Activated CD4-positive, alpha-beta T cell treated with anti-CD3 and anti-CD28 coated beads, Interleukin-2, amount 50 U/mL, for 24 hours (primary cell): ENCODE results near the gene TMEM131L.
"Not testable (repeated sequence)": the region's sequence is repeated elsewhere in the genome, so short reads cannot be mapped to it uniquely, and the experiment has no call there.

ENCODE experiments used
- DNase-seq, 2 donors: peaks; one replicate each; pipeline ENCODE4 v3.0.0-alpha.2; 2020; ENCODE audit warnings: low read depth in 1 of 2, low spot score in 1 of 2

Gene TMEM131L

DNA sequence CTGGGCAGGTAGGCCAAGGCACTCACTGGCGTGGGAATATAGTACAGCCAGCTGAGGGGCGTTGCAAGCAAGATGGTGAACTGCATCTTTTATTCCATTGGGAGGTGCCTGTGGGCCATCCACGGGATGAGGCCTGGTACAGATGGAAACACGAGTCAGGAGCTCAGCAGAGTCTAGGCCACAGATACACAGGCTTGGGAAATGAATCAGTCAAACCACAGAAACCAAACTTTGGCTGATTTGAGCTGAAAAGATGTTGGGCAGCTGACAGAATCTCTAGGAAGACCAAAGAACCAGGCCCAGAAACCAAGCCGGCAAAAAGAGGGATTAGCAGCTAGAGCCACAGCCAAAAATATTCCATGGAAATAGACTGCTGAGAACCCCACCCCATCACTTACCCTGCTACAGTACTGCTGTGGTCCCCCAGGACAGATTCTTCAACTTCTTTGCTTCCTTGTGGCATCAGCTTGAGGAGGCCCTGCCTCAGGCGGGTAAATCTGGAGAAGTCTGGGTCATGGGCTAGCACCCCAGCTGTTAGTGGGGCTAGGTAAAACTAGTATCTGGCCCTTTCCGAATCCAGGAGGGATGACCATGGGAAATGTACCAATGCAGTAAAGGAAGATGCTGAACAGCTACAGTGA, 75.4 kb downstream of the TMEM131L start:
- no peak for DNase-seq

DNA sequence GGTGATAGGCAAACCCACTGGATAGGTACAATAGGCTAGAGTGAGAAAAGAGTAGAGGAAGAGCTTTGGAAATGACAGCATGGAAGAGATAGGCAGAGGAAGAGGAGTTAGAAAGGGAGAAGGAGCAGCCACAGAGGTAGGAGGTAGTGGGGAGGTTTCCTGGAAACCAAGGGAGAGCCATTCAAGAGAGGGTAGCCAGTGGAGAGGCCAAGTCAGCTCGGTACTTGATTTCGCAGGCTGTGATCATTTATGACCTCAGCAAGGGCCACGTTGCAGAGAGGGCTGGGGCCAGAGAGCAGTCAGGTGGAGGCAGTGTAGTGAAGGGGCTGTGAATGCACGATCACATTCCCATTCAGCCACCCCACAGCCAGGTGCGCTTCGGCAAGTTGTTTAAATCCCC, 76.0 kb downstream of the TMEM131L start:
- DNase-seq, result no peak

DNA sequence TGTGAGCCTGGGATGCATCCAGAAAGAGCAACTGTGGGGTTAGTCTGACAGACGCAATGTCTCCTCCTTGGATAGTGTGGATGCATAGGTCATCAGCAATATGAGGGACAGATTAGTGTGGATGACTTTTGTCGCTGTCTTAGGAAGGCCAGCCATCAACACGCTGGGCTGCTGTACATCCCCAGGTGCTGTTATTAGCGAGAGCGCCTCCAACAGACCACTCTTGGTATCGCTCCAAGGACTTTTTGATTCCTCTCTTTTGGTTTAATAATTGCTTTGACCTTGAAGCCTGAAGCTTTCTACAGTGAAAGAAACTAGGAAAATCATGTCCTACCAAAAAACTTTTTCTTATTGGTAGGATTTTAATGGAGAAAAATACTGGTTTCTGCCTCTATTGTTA, 76.7 kb downstream of the TMEM131L start:
- no peak for DNase-seq

- DNase-seq, result no peak
Measured at GRCh38 chr4:153543351-153543750, 77.2 kb downstream of the TMEM131L start.

DNA sequence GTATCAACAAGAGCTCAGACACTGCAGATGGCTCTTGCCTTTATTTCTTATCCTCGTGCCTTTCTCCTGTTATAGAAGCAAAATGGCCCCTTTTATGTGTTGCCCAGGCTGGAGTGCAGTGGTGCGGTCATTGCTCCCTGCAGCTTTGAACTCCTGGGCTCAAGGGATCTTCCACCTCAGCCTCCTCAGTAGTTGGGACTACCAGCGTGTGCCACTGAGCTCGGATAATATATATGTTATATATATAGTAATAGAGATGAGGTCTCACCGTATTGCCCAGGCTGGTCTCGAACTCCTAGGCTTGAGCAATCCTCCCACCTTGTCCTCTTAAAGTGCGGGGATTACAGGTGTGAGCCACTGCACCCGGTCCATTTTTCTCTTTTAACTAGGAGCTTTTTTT, 79.7 kb downstream of the TMEM131L start:
- no peak for DNase-seq

- no peak for DNase-seq
Measured at GRCh38 chr4:153546280-153546679, 80.1 kb downstream of the TMEM131L start.

DNA sequence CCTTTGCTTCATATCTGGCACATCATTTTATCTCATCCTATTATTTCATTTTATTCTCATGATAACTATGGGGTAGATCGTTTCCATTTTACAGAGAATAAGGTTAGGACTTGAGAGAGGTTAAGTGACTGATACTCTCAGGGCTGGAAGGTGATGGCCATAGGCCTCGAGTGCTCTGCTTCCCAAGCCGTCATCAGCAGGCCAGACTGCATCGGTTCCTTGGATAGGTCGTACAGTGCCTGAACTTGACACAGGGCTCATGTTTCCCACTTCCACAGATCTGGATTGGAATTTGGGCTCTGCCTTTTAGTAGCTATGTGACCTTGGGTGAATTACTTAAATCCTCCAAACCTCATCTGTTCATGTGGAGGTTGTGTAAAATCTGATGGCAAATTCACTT, 81.4 kb downstream of the TMEM131L start:
- no peak for DNase-seq

- DNase-seq, result not testable (repeated sequence)
Measured at GRCh38 chr4:153548907-153549306, 82.7 kb downstream of the TMEM131L start.

- no peak for DNase-seq
Measured at GRCh38 chr4:153549405-153549804, 83.2 kb downstream of the TMEM131L start.

- DNase-seq, result no peak
Measured at GRCh38 chr4:153553155-153553818, 87.1 kb downstream of the TMEM131L start.

GRCh38 chr4:153553819-153554170, 87.6 kb downstream of the TMEM131L start:
- no peak for DNase-seq

DNA sequence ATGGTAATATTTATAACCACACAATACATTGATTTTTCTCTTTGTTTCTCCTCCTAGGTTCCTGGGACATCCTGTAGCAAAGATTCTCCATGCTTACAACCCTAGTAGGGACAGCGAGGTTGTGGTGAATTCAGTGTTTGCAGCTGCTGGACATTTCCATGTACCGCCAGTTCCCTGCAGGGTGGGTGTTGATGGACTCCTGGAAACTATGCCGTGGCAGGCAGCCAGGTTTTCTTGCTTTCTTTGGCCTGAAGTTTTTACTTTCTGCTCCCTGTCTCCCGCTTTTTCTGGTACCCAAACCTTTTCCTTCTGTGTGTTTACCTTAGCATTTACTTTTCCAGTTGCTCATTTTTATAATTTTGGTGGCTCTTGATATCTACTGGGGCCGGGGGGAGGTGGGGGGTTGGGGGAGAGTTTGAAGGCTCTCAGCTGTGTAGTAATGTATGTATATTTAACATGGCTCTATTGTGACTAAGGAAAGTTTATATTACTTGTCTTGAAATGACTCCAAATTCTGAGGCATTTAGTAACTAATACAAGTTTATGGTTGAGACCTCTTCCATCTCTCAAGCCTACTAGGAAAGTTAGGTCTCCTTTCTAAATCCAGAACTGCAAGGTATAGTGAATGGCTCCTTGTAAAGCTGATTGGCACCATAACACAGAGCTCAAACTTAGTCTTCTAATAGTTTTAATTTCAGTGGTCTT, 89.7 kb downstream of the TMEM131L start:
- no peak for DNase-seq

DNA sequence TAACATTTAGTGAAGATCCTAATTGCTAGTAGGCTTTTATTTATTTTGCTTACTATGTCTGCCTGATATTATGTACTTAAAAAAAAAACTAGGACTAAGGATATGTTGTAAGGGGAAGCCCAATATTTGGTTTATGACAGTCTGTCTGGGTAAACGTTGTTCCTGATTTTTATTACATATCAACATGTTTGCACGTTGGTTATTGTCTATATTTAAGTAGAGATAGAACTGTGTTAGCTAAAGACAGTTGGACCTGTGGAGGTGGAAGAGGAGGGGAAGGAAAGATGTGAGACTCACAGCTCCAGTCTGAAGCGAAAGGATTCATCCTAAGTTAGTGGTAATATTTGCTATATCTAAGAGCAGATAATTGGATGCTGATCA, 90.3 kb downstream of the TMEM131L start:
- no peak for DNase-seq

DNA sequence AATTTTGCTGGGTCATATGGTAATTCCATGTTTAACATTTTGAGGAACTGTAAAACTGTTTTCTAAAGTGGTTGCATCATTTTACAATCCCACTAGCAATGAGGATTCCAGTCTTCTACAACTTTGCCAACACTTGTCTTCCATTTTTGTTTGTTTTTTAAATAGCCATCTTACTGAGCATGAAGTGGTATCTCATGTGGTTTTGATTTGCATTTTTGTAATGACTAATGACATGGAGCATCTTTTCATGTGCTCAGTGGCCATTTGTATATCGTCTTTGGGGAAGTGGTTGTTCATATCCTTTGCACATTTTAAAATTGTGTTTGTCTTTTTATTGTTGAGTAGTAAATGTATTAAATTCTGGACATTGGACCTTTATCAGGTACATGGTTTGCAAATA, 94.7 kb downstream of the TMEM131L start:
- DNase-seq, result no peak

DNA sequence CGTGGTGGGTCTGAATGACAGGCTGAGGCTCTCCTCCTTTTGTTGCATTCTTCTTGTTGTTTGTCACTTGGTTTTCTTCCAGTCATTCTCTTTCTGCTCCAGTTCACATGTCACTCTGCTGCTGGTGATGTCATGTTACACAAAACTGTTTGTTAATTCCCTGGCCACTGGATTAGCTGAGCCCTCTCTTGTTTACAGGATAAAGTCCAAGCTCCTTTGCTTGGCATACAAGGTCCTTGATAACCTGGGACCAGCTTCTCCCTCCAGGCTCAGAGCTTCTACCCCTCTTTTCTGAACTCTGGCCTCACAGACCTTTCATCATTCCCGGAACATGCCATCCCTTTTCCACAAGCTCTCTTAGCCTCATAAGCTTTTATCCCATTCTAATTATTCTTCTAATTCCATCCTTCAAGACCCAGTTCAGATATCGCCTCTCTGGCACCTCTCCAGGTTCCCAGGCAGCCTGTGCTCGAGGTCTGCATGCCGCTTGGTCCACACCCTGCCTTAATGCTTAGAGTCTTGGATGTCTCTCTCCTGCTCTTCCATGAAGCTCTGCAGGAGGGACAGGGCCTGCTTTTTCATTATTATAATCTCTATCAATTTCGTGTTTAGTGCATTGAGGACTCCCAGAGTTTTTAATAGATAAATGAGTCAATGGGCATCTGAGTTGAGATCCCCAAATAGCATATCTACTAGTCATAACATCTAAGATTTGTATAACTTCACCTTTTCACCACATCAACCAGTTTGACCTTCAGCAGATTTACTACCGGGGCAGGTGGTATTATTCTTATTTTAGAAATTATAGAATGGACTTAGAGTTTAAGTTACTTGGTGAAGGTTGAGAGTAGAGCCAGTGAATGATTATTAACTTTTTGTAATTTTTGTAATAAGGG, 98.7 kb downstream of the TMEM131L start:
- DNase-seq, result no peak

- no peak for DNase-seq
Measured at GRCh38 chr4:153566631-153567150, 100.5 kb downstream of the TMEM131L start.

DNA sequence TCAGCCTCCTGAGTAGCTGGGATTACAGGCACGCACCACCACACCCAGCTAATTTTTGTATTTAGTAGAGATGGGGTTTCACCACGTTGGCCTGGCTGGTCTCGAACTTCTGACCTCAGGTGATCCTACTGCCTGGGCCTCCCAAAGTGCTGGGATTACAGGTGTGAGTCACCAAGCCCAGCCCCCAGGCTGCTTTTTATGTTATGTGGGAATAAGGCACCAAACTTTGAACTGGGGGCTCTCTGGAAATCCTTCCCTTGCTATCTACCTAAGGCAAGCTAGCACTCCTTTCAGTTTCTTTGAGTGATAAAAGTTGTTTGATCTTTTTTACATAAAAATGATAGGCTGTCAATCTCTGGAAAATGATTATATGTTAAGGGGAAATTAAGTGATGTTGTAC, 101.5 kb downstream of the TMEM131L start:
- not testable (repeated sequence) for DNase-seq

GRCh38 chr4:153570228-153570973, 104.2 kb downstream of the TMEM131L start:
- DNase-seq, result no peak

DNA sequence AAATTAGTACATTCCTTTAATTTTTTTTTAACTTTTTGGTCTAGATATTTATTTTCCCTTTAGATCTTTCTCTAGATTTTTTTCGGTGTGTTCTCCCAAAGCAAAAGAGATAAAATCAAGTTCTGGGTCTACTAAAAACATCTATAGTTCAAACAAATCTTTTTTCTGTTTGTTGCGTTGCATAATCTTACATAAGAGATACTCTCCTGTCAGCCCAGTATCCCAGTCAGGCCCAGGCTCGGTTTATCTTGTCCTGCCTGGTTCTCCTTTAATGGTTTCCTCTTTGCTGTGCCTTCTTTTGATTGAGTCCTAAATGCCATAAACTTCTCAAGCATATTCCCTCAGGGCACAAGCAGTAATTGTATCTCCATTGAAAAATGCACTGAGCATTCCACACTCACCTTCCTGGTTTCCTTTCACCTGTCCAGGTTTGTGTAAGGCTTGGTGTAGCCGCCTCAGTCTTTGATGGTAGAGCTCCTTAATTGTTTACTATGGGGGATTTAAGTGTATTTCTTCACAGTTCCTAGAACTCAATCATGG, 104.9 kb downstream of the TMEM131L start:
- no peak for DNase-seq

DNA sequence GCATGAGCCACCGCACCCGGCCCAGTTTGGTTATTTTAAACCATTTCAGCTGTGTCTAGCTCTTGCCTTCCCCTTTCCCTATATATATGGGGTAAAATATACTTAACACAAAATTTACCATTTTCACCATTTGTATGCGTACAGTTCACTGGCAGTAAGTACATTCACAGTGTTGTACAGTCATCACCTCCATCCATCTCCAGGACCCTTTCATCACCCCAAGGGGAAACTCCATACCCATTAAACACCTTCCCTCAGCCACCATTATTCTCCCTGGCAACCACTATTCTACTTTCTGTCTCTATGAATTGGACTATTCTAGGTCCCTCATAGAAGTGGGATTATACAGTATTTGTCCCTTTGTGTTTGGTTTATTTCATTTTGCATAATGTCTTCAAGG, 106.4 kb downstream of the TMEM131L start:
- no peak for DNase-seq
